Superior temporal gyrus (tissue), 1 donor: ENCODE measurements around the gene ARL4A.
"Not testable (repeated sequence)": the region's sequence is repeated elsewhere in the genome, so short reads cannot be mapped to it uniquely, and the experiment has no call there.

Experiments
- DNase-seq: peaks from one replicate; pipeline ENCODE4 v3.0.0-alpha.2; 2016; ENCODE audit errors: extremely low spot score

The ARL4A gene

GRCh38 chr7:12686891-12687717, at the start of gene ARL4A:
Gene ARL4A, plus strand, starts transcription at chr7:12687633. Its CDS starts 622 bp downstream, at chr7:12688255.
- DNase-seq, result peak; percentile 99

- DNase-seq, result peak; percentile 34
Observed at GRCh38 chr7:12637819-12638592, 49.4 kb upstream of the ARL4A start.

- peak; percentile 87 for DNase-seq
Observed at GRCh38 chr7:12638851-12639456, 48.5 kb upstream of the ARL4A start.

GRCh38 chr7:12640299-12641096, 46.9 kb upstream of the ARL4A start:
- no peak for DNase-seq

GRCh38 chr7:12641196-12641595, 46.2 kb upstream of the ARL4A start:
- no peak for DNase-seq

- DNase-seq, result no peak
Observed at GRCh38 chr7:12642508-12642907, 44.9 kb upstream of the ARL4A start.

GRCh38 chr7:12643001-12643643, 44.3 kb upstream of the ARL4A start:
- no peak for DNase-seq

GRCh38 chr7:12643644-12644043, 43.8 kb upstream of the ARL4A start:
- no peak for DNase-seq

- DNase-seq, result not testable (repeated sequence)
Observed at GRCh38 chr7:12645212-12645611, 42.2 kb upstream of the ARL4A start.

GRCh38 chr7:12646139-12646538, 41.3 kb upstream of the ARL4A start:
- no peak for DNase-seq

GRCh38 chr7:12647364-12648219, 39.8 kb upstream of the ARL4A start:
- no peak for DNase-seq

GRCh38 chr7:12648704-12649261, 38.6 kb upstream of the ARL4A start:
- no peak for DNase-seq

- no peak for DNase-seq
Observed at GRCh38 chr7:12649348-12649747, 38.1 kb upstream of the ARL4A start.

GRCh38 chr7:12650080-12650479, 37.4 kb upstream of the ARL4A start:
- no peak for DNase-seq

- no peak for DNase-seq
Observed at GRCh38 chr7:12653110-12653509, 34.3 kb upstream of the ARL4A start.

GRCh38 chr7:12653518-12653917, 33.9 kb upstream of the ARL4A start:
- no peak for DNase-seq

- no peak for DNase-seq
Observed at GRCh38 chr7:12655161-12655560, 32.3 kb upstream of the ARL4A start.

- not testable (repeated sequence) for DNase-seq
Observed at GRCh38 chr7:12660423-12660822, 27.0 kb upstream of the ARL4A start.

- DNase-seq, result not testable (repeated sequence)
Observed at GRCh38 chr7:12660986-12661385, 26.4 kb upstream of the ARL4A start.

GRCh38 chr7:12661581-12661980, 25.9 kb upstream of the ARL4A start:
- DNase-seq, result no peak
